Vagina (tissue), 2 donors: ENCODE data around the gene GTSE1.

Experiments used
- POLR2A ChIP-seq, 2 donors: fragments of 450-650 bp; IDR thresholded peaks; one replicate each; pipeline ENCODE4 v1.6.1; 2017; ENCODE audit warnings: antibody characterized with exemption in 2 of 2, mild to moderate bottlenecking in 2 of 2, moderate library complexity in 2 of 2
- POLR2AphosphoS5 ChIP-seq, 2 donors: sonication (generic); formaldehyde crosslinking; IDR thresholded peaks; one replicate each; pipeline ENCODE4 v1.9.0; 2017; ENCODE audit warnings: antibody characterized with exemption in 2 of 2, mild to moderate bottlenecking in 2 of 2, low read depth in 1 of 2; ENCODE audit not compliant: insufficient read depth in 1 of 2
- TF ChIP-seq, protein P1 (sequence below), 3 experiments: fragments of 450-650 bp in 2 of 3; fragments of 200-600 bp in 1 of 3; sonication (generic) in 1 of 3; IDR thresholded peaks; one replicate each; pipeline ENCODE4 v1.5.1; 2017 to 2019; ENCODE audit warnings: antibody characterized with exemption in 3 of 3, mild to moderate bottlenecking in 2 of 3, moderate library complexity in 2 of 3

DNA sequence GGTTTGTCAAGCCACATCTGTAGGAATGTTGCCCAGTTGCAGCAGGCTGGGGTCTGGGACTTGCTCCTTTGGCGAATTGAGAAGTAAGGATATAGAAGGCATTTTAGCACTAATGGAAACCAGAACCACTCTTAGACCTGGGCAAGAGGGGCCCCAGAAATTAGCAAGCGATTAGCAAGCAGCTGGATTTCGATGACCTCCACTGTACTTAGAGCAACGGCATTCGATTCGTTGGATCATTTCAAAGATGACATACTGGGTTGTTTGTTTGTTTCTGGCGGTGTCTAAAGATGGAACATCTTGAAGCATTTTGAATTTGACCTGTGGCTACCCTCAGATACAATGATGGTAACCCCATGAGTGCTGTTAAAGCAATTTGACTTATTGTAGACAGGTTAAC is 45.4 kb upstream of the GTSE1 start:
- TF ChIP-seq POLR2A (IDR thresholded peaks at IDR 0.05) = no peak
- TF ChIP-seq, protein P1, sequence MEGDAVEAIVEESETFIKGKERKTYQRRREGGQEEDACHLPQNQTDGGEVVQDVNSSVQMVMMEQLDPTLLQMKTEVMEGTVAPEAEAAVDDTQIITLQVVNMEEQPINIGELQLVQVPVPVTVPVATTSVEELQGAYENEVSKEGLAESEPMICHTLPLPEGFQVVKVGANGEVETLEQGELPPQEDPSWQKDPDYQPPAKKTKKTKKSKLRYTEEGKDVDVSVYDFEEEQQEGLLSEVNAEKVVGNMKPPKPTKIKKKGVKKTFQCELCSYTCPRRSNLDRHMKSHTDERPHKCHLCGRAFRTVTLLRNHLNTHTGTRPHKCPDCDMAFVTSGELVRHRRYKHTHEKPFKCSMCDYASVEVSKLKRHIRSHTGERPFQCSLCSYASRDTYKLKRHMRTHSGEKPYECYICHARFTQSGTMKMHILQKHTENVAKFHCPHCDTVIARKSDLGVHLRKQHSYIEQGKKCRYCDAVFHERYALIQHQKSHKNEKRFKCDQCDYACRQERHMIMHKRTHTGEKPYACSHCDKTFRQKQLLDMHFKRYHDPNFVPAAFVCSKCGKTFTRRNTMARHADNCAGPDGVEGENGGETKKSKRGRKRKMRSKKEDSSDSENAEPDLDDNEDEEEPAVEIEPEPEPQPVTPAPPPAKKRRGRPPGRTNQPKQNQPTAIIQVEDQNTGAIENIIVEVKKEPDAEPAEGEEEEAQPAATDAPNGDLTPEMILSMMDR (IDR thresholded peaks at IDR 0.05) = no peak
- no peak for TF ChIP-seq POLR2AphosphoS5 (IDR thresholded peaks at IDR 0.05; ENCODE audit: insufficient read depth in 1 of 2, low read depth in 1 of 2)
